A549 (cell line): ENCODE measurements around the gene GPNMB.

Source experiments
- BHLHE40 ChIP-seq: IDR thresholded peaks from 2 replicates; pipeline ENCODE4 v1.6.1; 2012; ENCODE audit warnings: low read depth, low read length, inconsistent platforms
- CHD2 ChIP-seq: fragments of 150-350 bp; IDR thresholded peaks from 2 replicates; pipeline ENCODE4 v1.6.1; 2014; ENCODE audit warnings: low read length; ENCODE audit not compliant: partially characterized antibody
- CTCF ChIP-seq: fragments of >200 bp; sonication (Bioruptor Twin); formaldehyde crosslinking; IDR thresholded peaks from 3 replicates; pipeline ENCODE4 v1.5.1; 2016
- EHF ChIP-seq: fragments of 250-450 bp; sonication (Bioruptor Pico); IDR thresholded peaks from 2 replicates; pipeline ENCODE4 v1.5.0; 2020; ENCODE audit warnings: mild to moderate bottlenecking
- EP300 ChIP-seq, 2 experiments: fragments of >200 bp; sonication (Bioruptor Twin); formaldehyde crosslinking; IDR thresholded peaks; 2 replicates in 1 of 2; 3 replicates in 1 of 2; pipeline ENCODE4 v1.6.1; 2016 to 2017
- ESRRA ChIP-seq: fragments of 150-350 bp; IDR thresholded peaks from 2 replicates; pipeline ENCODE4 v1.6.1; 2014; ENCODE audit warnings: mild to moderate bottlenecking, low read length, borderline replicate concordance
- GATA3 ChIP-seq: IDR thresholded peaks from 2 replicates; pipeline ENCODE4 v1.6.1; 2012; ENCODE audit warnings: borderline replicate concordance
- HDAC2 ChIP-seq: fragments of 200-600 bp; sonication (generic); IDR thresholded peaks from 2 replicates; pipeline ENCODE4 v1.6.1; 2016
- RCOR1 ChIP-seq: fragments of 150-350 bp; IDR thresholded peaks from 2 replicates; pipeline ENCODE4 v1.6.1; 2014; ENCODE audit warnings: antibody characterized with exemption, low read length, low read depth
- SMC3 ChIP-seq: fragments of >200 bp; sonication (Bioruptor Twin); formaldehyde crosslinking; IDR thresholded peaks from 3 replicates; pipeline ENCODE4 v1.6.1; 2018; ENCODE audit warnings: inconsistent platforms
- TF ChIP-seq, protein P1 (sequence below): fragments of 200-600 bp; sonication (generic); IDR thresholded peaks from 2 replicates; pipeline ENCODE4 v1.6.1; 2016; ENCODE audit warnings: antibody characterized with exemption, mild to moderate bottlenecking, moderate library complexity

DNA sequence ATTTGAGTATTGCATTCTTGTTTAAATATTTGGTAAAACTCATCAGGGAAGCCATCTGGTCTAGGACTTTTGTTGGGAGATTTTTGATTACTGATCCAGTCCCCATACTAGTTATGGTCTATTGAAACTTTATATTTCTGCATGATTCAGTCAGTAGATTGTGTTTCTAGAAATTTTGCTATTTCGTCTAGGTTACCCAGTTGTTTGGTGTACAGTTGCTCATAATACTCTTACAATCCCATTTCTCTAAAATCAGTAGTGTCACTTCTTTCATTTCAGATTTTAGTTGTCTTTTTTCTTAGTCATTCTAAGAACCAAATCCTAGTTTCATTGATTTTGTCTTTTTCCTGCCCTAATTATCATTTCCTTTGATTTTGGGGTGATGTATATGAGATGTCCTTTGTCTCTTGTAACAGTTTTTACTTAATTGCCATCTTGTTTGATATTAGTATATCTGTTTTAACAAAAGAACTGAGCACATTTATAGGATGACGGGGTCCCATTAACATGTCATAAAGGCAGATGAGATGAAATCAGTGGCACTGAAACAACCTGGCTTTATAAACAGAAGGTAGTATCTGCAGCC, 60.5 kb downstream of the GPNMB start:
- TF ChIP-seq CTCF (no peak), HDAC2 (no peak), CHD2 (no peak), SMC3 (no peak), RCOR1 (no peak), BHLHE40 (no peak), EP300 (IDR thresholded peaks at IDR 0.05) (no peak), ESRRA (no peak), EHF (CRISPR knock-in tag) (no peak), GATA3 (no peak)
- TF ChIP-seq, protein P1, sequence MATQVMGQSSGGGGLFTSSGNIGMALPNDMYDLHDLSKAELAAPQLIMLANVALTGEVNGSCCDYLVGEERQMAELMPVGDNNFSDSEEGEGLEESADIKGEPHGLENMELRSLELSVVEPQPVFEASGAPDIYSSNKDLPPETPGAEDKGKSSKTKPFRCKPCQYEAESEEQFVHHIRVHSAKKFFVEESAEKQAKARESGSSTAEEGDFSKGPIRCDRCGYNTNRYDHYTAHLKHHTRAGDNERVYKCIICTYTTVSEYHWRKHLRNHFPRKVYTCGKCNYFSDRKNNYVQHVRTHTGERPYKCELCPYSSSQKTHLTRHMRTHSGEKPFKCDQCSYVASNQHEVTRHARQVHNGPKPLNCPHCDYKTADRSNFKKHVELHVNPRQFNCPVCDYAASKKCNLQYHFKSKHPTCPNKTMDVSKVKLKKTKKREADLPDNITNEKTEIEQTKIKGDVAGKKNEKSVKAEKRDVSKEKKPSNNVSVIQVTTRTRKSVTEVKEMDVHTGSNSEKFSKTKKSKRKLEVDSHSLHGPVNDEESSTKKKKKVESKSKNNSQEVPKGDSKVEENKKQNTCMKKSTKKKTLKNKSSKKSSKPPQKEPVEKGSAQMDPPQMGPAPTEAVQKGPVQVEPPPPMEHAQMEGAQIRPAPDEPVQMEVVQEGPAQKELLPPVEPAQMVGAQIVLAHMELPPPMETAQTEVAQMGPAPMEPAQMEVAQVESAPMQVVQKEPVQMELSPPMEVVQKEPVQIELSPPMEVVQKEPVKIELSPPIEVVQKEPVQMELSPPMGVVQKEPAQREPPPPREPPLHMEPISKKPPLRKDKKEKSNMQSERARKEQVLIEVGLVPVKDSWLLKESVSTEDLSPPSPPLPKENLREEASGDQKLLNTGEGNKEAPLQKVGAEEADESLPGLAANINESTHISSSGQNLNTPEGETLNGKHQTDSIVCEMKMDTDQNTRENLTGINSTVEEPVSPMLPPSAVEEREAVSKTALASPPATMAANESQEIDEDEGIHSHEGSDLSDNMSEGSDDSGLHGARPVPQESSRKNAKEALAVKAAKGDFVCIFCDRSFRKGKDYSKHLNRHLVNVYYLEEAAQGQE, result no peak
